Fibroblast of gingiva (primary cell): Measurements from ENCODE around the gene KLHL29.

ENCODE experiments used
- DNase-seq: peaks from one replicate; pipeline ENCODE4 v3.0.0-alpha.2; 2011; ENCODE audit warnings: low read depth

The KLHL29 gene

DNA sequence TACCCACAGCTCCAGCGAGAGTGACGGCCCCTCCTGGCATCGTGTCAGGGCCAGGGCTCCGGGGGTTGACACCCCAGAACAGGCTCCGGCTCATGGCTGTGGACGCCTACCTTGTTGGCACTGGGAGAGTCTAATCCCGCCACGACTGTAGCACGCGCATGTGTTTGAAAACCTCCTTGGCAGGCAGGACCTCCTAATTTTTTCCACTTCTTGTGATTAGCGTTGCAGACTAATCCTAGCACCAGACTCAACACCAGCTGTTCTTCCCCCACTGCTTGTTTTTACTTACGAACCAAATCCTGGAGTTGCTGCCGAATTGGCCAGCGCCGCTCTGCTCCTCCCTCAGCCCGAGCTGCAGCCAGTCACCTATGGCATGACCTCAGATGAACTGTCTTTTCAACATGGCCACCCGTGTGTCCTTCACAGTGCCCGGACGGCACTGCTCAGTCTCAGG lies 110.7 kb downstream of the KLHL29 start:
- DNase-seq, result no peak

DNA sequence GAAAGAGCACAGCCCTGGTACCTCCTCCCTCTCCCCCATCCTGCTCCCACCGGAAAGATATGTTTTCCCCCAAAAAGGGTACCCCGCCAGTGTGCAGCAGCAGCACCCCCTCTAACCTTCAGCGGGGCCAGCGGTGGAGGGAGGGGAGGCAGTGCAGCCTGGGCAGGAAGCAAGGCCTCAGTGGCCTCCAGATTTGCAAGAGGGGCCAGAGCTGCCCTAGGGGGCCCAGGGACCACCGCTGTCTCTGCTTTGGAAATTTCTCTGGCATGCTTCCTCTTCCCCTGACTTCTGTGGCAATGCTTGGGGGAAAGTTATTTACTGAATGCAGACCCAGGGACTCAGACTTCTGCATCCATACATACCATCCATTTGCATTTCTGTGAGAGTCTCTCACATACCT lies 111.5 kb downstream of the KLHL29 start:
- no peak for DNase-seq

DNA sequence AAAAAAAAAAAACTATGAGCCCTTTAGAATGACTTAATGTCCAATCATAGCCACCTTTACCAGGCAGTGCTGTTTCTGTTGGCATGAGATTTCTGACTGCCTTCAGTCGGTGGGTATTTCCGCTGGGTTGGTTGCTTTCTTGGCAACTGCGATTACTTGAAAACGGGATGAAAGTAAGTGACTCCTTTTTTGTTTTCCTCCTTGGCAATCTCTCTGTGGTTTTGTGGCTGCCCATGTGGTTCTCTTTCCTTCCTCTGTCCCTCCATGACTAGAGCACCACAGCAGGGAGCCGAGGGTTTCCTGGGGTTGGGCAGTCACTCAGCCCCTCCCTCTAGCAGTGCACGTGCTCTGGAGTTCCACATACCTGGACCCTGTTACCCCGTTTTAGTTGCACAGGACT lies 112.1 kb downstream of the KLHL29 start:
- DNase-seq, result peak; percentile 70

DNA sequence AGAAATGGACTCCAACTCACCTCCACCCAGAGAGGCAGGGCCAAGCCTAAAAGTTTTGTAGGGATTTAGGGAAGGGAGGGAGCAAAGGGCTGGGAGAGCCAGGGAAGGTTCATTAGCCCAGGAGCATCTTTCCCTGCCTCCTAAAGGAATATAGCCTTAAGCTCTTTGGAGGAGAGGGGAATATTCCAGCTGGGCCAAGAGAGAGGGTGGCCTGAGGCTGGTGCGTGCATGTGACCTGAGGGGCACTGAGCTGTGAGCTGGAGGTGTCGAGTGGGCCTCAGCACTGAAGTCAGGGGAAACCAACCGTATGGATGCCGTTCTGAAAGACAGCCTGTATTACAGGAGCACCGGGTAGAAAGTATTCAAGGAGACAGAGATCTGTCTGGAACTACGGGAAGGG lies 112.6 kb downstream of the KLHL29 start:
- DNase-seq, result no peak

DNA sequence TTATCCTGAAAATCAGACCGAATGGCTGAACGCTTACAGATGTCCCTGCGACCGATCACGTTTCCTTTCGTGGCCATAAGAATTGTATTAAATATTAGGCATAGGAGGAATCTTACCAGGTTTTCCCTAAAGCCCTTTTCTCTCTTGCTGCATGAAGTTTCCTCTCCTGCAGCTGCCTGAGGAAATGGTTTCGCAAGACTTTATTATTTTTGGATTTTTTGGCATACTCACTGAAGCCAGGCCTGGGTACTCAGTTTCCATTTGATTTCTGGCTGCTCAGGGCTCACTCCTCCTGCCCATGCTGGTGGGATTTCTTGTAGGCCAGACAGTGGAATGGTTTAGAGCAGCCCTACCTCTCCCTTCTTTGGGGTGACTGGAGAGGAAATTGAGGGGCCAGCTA lies 114.0 kb downstream of the KLHL29 start:
- DNase-seq, result peak; percentile 53

DNA sequence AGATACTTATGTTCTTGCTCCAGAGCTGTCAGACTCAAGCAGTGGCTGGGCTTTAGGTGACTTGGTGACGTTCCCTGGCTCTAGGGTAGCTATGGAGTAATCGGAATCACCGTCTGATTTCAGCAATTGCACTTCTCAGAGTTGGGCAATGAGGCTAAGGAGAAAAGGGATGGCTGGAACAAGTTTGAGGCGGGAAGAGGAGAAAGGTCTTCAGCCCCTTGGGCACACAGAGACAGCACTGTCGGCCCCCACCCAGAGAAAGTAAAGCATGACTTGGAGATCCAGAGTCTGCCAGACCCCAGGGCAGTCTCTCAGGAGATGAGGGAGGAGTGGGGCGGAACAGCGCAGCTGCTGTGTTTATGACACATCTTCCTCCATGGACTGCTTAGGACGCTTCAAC lies 114.5 kb downstream of the KLHL29 start:
- DNase-seq, result peak; percentile 30

DNA sequence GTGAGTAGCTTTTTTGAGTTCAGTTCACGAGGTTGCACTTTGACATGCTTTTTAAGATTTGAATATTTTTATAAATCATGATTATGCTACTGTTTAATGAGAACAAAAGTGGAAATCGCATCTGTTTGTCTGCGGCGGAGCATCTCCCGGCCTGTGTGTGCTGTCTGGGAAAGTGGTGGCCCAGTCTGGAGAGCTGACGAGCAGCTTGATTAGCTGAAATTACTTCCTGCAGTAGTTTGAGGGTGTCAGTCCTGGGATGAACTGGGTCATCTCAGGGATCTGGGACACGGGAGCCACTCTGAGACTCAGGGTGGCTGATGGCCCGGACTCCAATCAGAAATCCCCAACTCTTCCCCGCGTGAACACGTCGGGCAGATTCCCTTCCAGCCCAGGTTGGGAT lies 115.9 kb downstream of the KLHL29 start:
- DNase-seq, result no peak

DNA sequence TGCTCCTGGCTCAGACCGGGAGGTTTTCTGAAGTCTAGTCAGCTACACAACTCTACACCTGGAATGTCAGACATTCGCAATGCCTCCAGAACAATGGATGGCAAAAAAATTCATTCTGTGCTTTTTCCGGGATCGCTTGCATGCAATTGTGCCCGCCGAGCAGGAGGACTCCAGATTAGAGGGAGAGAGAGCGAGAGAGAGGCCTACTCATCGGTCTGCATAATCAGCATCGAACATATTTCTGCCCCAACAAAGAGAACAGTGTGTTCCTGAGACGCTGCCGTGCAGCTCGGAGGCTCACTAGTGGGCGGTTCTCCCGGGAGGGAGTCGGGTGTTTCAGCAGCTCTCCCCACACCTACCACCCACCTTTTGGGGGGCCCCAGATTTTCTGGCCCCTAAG lies 117.1 kb downstream of the KLHL29 start:
- DNase-seq, result no peak

DNA sequence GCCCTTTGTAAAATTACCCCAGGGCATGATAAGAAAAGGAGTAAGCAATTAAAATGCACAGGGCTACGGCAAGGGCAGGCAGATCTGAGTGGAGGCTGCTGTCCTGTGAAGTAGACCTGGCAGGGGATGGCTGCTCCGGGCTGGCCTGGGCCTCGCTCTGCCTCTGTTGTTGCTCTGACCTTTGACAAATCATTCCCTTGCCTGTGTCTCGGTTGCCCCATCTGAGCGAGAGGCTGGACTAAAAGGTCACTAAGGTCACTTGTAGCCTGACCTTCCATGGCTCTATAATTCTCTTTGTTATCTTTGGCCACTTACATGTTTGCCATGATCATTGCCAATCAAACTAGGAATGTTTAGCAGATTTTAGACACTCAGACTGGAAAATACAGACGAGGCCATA lies 118.1 kb downstream of the KLHL29 start:
- no peak for DNase-seq

DNA sequence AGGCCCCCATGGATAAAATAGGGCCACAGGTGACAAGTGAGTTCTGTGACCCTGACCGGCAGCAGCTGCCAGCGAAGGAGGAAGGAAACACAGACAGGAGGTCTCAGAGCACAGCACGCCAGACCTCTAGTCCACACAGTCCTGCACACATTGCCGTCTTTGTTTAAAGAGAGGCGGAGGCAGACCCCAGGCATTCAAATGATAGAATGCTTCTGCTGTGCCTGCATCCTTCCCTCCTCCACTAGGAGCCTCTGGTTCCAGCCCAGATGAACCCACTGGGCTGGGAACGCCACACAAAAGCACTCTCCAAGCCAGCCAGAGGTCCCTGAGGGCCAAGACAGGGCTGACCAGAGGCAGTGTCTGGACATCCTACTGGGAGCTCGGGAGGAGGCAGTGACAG lies 118.7 kb downstream of the KLHL29 start:
- DNase-seq, result no peak

DNA sequence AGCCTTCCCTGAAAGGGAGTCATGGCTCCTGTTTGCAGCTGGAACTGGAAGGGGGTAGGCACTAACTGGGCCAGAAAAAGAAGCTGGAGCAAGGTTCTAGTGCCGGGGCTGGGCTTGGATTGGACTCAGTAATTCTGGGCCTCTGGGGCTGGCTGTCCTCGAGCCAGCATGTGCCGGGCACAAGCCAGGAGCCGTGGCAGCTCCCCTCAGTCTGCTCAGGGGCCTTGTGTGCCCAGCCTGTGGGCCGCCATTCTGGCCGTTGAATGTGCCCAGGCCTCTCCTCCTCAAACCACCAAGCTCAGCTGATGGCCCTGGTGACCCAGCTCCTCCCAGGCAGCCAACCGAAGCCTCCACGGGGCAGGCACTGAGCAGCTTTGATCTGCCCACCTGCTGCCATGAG lies 119.6 kb downstream of the KLHL29 start:
- no peak for DNase-seq

DNA sequence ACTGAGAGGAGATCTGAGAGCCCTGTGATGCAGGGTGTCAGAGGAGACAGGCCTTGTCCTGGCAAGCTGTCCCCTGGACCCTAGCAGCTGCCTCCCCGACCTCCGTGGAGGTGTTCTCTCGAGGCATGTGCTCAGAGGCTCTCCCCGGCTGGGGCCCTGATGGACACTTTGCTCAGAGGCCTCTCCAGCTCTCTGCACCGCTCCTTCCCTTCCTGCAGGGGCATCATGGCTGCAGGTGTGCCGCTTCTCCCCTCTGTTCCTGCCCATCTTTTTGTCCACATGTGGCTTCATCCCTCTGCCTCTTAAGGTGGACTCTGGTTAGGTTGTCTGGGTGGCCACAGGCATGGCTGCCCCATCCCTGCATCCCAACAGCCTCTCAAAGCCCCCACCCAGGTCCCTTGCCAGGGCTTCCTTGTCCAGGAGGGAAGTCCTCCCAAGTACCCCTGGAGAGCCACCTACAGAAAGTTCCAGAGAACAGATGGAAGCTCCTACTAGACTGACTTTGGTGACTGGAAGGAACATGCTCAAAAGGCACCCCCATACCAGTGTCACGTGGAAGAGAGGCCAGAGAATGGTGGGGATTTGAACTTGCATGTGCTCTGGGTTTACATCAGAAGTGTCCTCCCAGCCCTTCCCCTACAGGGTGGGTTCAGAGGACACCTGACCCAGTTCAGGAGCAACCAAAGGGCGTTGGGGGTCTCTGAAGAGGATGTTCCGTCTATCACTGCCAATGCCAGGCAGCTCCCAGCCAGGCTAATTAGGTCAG lies 120.4 kb downstream of the KLHL29 start:
- no peak for DNase-seq

DNA sequence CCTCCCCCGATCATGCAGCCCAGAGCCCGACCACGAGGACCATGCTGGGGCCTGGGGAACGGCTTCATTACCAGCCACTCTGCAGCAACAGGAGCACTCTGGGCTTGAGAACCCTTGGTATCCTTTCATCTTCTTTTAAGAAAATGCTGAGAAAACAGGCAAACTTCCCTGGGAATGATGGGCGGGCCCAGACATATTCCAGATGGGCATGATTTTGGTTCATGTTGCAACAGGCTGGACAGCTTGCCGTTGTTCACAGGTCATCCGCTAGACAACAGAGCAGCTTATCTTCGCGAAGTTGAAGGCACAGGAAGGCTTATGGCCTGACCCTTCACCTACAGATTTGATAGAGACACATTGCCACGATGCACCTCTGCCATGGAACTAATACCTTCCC lies 121.0 kb downstream of the KLHL29 start:
- peak; percentile 68 for DNase-seq

DNA sequence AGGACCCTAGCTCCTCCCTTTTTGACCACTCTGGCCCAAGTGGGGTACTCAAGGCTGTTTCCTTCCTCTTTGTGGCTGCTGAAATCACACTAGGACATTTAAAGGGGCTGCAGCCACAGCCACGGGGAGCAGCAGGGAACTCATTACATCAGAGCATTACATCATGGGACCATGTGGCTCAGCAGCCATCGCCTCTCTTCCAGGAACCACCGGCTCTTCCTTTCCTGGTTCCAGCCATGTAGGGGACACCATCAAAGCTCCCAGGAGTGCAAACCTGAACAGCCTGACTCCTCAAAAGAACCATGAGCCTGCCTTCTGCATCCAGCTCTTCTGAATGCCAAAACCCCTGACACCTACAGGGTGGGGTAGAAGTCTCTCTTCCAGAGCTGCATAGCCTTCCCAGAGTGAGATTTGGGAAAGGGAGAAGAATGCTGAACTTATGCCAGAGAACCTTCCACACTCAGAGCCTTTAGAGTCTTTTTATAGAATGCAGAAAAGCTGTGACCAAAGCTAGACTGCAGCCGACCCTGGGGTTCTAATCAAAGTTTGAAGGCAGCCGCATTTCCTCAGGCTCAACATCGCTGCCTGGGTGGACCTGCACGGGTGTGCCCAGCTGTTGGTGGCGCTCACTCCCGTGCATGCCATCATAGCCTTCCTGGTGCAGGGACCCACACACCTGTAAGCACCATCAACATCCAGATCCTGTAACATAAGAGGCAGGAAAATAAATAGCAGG lies 121.7 kb downstream of the KLHL29 start:
- no peak for DNase-seq

DNA sequence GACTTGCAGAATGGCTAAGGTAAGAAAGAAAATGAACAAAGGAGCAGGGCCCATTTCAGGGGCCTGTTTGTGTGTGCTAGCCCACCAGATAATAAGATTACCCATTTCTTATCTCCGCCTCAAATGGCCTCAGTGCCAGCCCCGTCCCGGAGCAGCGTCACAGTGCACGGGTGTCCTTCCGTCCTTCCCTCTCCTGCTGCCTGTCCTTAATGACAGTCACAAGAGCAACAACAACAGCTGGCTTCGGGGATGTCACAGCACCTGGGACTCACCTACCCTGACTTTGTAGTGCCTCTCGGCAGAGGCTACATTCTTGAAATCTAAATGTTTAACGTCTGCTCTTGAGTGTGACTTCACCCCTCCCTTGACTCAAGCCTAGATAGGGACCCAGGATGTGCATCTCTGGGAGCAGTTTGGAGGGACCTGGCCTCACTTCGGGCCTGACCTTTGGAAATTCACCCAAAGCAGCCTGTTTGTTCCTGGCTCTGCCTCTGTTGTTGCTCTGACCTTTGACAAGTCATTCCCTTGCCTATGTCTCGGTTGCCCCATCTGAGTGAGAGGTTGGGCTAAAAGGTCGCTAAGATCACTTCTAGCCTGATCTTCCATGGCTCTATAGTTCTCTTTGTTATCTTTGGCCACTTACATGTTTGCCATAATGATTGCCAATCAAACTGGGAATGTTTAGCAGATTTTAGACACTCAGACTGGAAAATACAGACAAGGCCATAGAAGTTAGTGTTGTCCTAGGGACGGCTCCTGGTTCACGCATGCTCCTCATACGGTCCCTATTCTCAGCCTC lies 122.5 kb downstream of the KLHL29 start:
- DNase-seq, result no peak

DNA sequence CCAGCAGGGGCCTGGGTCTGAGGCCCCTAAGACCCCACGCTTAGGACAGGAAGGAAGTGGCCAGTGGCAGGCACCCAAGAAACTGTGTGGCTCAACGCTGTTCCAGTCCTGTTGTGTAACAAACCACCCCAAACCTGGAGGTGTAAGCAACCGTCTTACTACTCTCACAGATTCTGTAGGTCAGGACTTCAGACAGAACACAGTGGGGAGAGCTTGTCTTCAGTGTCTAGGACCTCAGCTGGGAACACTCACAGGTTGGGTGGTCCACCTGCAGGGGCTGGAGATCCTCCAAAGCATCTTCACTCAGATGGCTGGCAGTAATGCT lies 123.0 kb downstream of the KLHL29 start:
- no peak for DNase-seq

DNA sequence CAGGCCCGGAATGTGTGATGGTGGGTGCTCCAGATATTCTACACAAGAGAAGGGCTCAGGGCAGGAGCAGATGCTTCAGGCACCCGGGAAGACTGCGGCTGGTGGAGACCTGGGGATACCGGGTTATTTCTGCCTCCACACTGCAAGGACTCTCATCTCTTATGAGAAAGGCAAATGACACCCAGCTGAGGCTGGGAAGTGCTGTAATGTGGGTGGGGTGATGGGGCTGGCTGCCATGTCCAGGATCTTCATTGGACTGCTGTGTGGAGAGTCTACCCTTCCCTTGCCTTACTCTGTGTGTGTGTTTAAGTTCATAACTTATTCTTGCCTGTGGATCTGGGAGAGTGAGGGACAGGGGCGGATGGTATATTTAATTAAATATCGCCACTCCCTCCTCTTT lies 124.1 kb downstream of the KLHL29 start:
- no peak for DNase-seq

DNA sequence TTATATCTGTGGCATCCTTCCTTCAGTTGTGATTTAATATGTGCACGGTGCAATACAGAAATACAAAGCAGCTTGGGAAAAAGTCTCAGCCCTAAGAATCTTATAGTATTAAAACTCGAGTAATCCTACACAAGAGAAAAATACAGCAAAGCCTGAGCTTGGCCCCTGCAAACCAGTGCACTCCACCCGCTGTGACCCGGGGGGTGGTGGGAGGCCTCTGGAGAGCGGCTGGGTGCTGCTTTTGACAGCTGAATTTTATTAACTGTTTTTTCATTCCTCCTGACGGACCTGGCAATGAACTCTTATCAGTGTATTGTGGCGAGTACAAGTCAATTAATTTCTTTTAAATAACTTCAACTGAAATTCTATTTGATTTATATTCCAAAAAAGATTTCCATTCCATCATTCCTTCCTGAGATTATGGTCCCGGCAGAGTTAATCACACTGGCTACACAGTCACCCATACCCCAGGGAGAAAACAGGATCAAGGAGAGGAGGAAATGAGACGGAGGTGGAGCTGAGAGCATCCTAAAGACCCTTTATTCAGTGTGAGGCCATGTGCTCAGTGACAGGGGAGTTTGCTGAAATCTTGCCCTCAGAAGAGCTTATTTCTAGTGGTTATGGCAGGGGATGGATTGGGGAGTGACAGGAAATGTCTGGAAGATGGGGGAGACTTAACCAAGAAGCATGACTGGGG lies 124.8 kb downstream of the KLHL29 start:
- no peak for DNase-seq

DNA sequence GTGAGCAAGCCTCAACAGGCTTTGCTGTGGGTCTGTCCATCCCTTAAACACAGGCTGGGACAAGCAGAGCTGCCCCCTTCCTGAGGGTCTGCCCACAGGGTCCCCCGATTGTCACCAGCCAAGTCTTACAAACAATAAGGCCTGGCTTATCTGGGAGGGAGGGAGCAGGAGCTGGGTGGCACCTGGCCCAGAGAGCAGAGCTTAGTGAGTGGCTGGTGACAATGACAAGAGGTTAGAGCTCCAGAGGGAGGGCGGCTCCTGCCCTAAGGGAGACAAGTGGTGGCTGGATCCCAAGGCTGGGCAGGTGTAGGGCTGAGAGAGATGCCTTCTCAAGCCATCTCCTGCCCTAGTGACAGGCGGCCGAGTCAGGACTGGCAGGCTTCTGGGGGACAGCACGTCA lies 125.5 kb downstream of the KLHL29 start:
- DNase-seq, result no peak

DNA sequence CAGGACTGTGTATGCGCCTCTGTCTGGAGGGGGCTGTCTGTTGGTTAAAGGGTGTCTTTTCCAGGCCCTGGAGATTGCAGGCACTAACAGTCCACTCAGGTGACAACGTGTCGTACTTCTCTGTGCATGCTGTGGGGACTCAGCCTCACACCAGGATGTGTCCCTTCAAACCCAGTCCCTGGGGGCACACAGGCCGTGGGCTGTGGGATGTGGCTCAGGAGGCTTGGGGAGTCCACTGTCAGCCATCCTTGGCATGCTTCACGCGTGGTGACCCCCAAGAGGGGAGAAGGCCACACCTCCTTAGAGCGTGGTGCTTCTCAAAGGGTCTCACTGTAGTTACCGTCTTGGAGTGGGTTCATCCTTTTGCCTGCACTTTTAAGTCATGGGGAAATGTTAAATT lies 127.8 kb downstream of the KLHL29 start:
- no peak for DNase-seq

DNA sequence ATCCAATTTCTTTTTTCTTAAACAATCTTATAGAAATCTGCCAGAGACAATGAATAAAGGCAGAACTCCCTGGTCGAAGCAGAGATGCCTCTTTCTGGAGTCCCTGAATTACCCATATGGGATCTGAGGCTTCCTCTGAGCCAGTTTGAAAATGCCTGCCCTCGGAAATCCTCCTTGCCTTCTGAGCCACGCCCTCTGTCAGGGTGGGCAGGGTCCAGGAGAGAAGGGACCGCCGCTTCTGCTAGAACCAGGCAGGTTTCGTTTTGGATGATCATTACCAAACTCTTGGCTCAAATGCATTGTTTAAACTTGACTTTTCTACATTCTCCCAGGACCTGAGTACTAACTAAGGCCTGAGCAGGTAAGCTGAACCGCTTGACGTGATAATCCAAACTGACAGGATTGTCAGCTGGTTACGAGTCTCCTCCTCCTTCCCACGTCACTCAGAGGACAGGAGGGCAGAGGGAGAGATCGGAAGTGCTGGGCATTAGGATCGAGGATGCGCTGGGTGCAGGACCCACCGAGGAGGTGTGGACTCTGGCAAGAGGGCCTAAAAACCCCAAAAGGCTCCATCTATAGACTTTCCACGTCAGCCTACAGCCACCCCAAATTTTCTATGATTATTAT lies 128.4 kb downstream of the KLHL29 start:
- no peak for DNase-seq
